IMR-90 (cell line): ENCODE data around the gene DLGAP4. TPM values are rescaled to one million over a fixed set of nuclear protein-coding genes. Genes with fewer than 3 reads are reported as not detected.
A peak's percentile ranks its signal among the peaks of the same experiment; 100 is the strongest.

Experiments used
- ATAC-seq: fragments of 200-7000 bp; cut with Tn5 transposase; 2 replicates; pipeline ENCODE4 v1.9.1; 2020; ENCODE audit warnings: low read depth, mild to moderate bottlenecking, moderate library complexity
- BruUV-seq: library from RNA; stranded (reverse); fragments of 400-500 nt; replicated peaks from 2 replicates; lab custom pipeline; 2021; lab: Mats Ljungman, UMichigan
- CTCF ChIA-PET: fragments of 300-600 bp; formaldehyde crosslinking; extraction: SDS; loops from one replicate; lab custom pipeline; 2021; ENCODE audit warnings: antibody characterized with exemption; lab: Yijun Ruan, JAX
- POLR2A ChIA-PET: fragments of 300-600 bp; sonication (Branson Sonifier 250); formaldehyde crosslinking; loops from one replicate; lab custom pipeline; 2022; ENCODE audit warnings: antibody characterized with exemption; ENCODE audit not compliant: unreplicated experiment; lab: Charles Lee
- DNase-seq: peaks from one replicate; pipeline ENCODE4 v3.0.0; 2013
- H2AFZ ChIP-seq: replicated peaks from 2 replicates; pipeline ENCODE3; 2013; ENCODE audit warnings: low read length, mild to moderate bottlenecking; ENCODE audit not compliant: poor library complexity
- H2AK5ac ChIP-seq: 2 replicates; pipeline ENCODE4 v1.6.1; 2013; ENCODE audit warnings: low read depth, low read length, inconsistent platforms
- H2AK9ac ChIP-seq: replicated peaks from 2 replicates; pipeline ENCODE3; 2013; ENCODE audit warnings: mild to moderate bottlenecking, low read depth, low read length, moderate library complexity; ENCODE audit not compliant: poor library complexity
- H2BK120ac ChIP-seq: 2 replicates; pipeline ENCODE4 v1.6.1; 2013; ENCODE audit warnings: low read depth, low read length, inconsistent platforms
- H2BK15ac ChIP-seq: 3 replicates; pipeline ENCODE4 v1.6.1; 2013; ENCODE audit warnings: low read depth, low read length, inconsistent platforms
- H2BK20ac ChIP-seq: 2 replicates; pipeline ENCODE4 v1.6.1; 2013; ENCODE audit warnings: low read depth, mild to moderate bottlenecking, inconsistent platforms, low read length, moderate library complexity
- H2BK5ac ChIP-seq: 2 replicates; pipeline ENCODE4 v1.6.1; 2013; ENCODE audit warnings: mild to moderate bottlenecking, low read depth, low read length, inconsistent platforms; ENCODE audit not compliant: poor library complexity, severe bottlenecking
- H3K14ac ChIP-seq: replicated peaks from 2 replicates; pipeline ENCODE4 v1.6.1; 2013; ENCODE audit warnings: low read depth, low read length, inconsistent platforms
- H3K18ac ChIP-seq: 2 replicates; pipeline ENCODE4 v1.6.1; 2013; ENCODE audit warnings: low read depth, low read length, control low read depth
- H3K23ac ChIP-seq: 2 replicates; pipeline ENCODE4 v1.6.1; 2013; ENCODE audit warnings: low read depth, low read length, inconsistent platforms
- H3K27ac ChIP-seq: 2 replicates; pipeline ENCODE4 v1.5.1; 2013; ENCODE audit warnings: mild to moderate bottlenecking, control low read depth, low read length; ENCODE audit not compliant: insufficient read depth
- H3K27me3 ChIP-seq: 2 replicates; pipeline ENCODE4 v1.6.1; 2013; ENCODE audit warnings: low read length; ENCODE audit not compliant: control insufficient read depth, insufficient read depth
- H3K36me3 ChIP-seq: 2 replicates; pipeline ENCODE4 v1.6.1; 2013; ENCODE audit warnings: low read length, mixed read lengths; ENCODE audit not compliant: control insufficient read depth, insufficient read depth
- H3K4ac ChIP-seq: 2 replicates; pipeline ENCODE4 v1.6.1; 2013; ENCODE audit warnings: low read depth, low read length, inconsistent platforms
- H3K4me1 ChIP-seq: 2 replicates; pipeline ENCODE4 v1.6.1; 2013; ENCODE audit warnings: low read length, mixed read lengths; ENCODE audit not compliant: control insufficient read depth, insufficient read depth
- H3K4me2 ChIP-seq: 2 replicates; pipeline ENCODE4 v1.6.1; 2013; ENCODE audit warnings: low read depth, mild to moderate bottlenecking, control low read depth, low read length, moderate library complexity
- H3K4me3 ChIP-seq: 2 replicates; pipeline ENCODE4 v1.5.1; 2013; ENCODE audit warnings: low read depth, mild to moderate bottlenecking, control low read depth, low read length, moderate library complexity; ENCODE audit not compliant: insufficient read depth
- H3K56ac ChIP-seq: 2 replicates; pipeline ENCODE4 v1.6.1; 2013; ENCODE audit warnings: low read length, inconsistent platforms; ENCODE audit not compliant: insufficient read depth; ENCODE audit errors: extremely low read depth
- H3K79me1 ChIP-seq, 2 experiments: 2 replicates each; pipeline ENCODE4 v1.6.1; 2013; ENCODE audit warnings: low read length in 2 of 2, inconsistent platforms in 1 of 2, low read depth in 1 of 2
- H3K9ac ChIP-seq: 2 replicates; pipeline ENCODE4 v1.6.1; 2013; ENCODE audit warnings: low read depth, low read length, control low read depth
- H3K9me1 ChIP-seq: 2 replicates; pipeline ENCODE4 v1.6.1; 2013; ENCODE audit warnings: low read length, inconsistent platforms; ENCODE audit not compliant: insufficient read depth
- H3K9me3 ChIP-seq: 2 replicates; pipeline ENCODE4 v1.6.1; 2013; ENCODE audit warnings: low read length; ENCODE audit not compliant: control insufficient read depth, insufficient read depth
- H4K20me1 ChIP-seq: 2 replicates; pipeline ENCODE4 v1.6.1; 2013; ENCODE audit warnings: low read length, inconsistent platforms; ENCODE audit not compliant: insufficient read depth
- H4K5ac ChIP-seq: 2 replicates; pipeline ENCODE4 v1.6.1; 2013; ENCODE audit warnings: mild to moderate bottlenecking, low read depth, low read length, control low read depth
- H4K8ac ChIP-seq, 2 experiments: 2 replicates each; pipeline ENCODE4 v1.6.1; 2013; ENCODE audit warnings: low read depth in 2 of 2, low read length in 2 of 2, control low read depth in 1 of 2, inconsistent platforms in 1 of 2
- H4K91ac ChIP-seq: 2 replicates; pipeline ENCODE4 v1.6.1; 2013; ENCODE audit warnings: low read depth, low read length, inconsistent platforms; ENCODE audit not compliant: insufficient read depth
- BHLHE40 ChIP-seq: fragments of 150-350 bp; IDR thresholded peaks from 2 replicates; pipeline ENCODE4 v1.6.1; 2016; ENCODE audit warnings: mild to moderate bottlenecking, low read depth, low read length
- CEBPB ChIP-seq: IDR thresholded peaks from 2 replicates; pipeline ENCODE4 v1.6.1; 2012; ENCODE audit warnings: low read depth, low read length, improper control_type of control experiment
- CHD1 ChIP-seq: IDR thresholded peaks from 2 replicates; pipeline ENCODE4 v1.6.1; 2012; ENCODE audit warnings: low read depth, low read length, improper control_type of control experiment
- CTCF ChIP-seq: conservative IDR thresholded peaks from 2 replicates; pipeline ENCODE4 v1.5.1; 2012; ENCODE audit warnings: mild to moderate bottlenecking, low read depth, low read length, improper control_type of control experiment
- ELK1 ChIP-seq: fragments of 150-350 bp; IDR thresholded peaks from 2 replicates; pipeline ENCODE4 v1.6.1; 2016; ENCODE audit warnings: low read depth, mild to moderate bottlenecking, low read length, moderate library complexity, borderline replicate concordance
- FOS ChIP-seq: fragments of 150-350 bp; IDR thresholded peaks from 2 replicates; pipeline ENCODE4 v1.6.1; 2016; ENCODE audit warnings: low read depth, low read length
- MAFK ChIP-seq: IDR thresholded peaks from 2 replicates; pipeline ENCODE4 v1.6.1; 2012; ENCODE audit warnings: low read depth, low read length, improper control_type of control experiment
- MXI1 ChIP-seq: IDR thresholded peaks from 2 replicates; pipeline ENCODE4 v1.6.1; 2012; ENCODE audit warnings: low read depth, mild to moderate bottlenecking, low read length, moderate library complexity, borderline replicate concordance
- POLR2A ChIP-seq: IDR thresholded peaks from 2 replicates; pipeline ENCODE4 v1.6.1; 2012; ENCODE audit warnings: mild to moderate bottlenecking, low read depth, low read length
- RAD21 ChIP-seq: IDR thresholded peaks from 2 replicates; pipeline ENCODE4 v1.6.1; 2012; ENCODE audit warnings: low read length, improper control_type of control experiment
- RCOR1 ChIP-seq: IDR thresholded peaks from 2 replicates; pipeline ENCODE4 v1.6.1; 2012; ENCODE audit warnings: mild to moderate bottlenecking, low read length, improper control_type of control experiment; ENCODE audit not compliant: insufficient replicate concordance
- RFX5 ChIP-seq: IDR thresholded peaks from 2 replicates; pipeline ENCODE4 v1.8.0; 2012; ENCODE audit warnings: low read depth, mild to moderate bottlenecking, low read length, moderate library complexity
- SMC3 ChIP-seq: fragments of 150-350 bp; IDR thresholded peaks from 2 replicates; pipeline ENCODE4 v1.6.1; 2016; ENCODE audit warnings: low read depth, mild to moderate bottlenecking, antibody characterized with exemption, low read length, moderate library complexity
- WGBS, 2 experiments: methylation state at CpG; one replicate each; pipeline versions ENCODE4 v1.1.5 to v1.1.7; 2013; ENCODE audit warnings: missing lambda C conversion rate in 2 of 2; ENCODE audit not compliant: insufficient read length in 1 of 2; ENCODE audit errors: extremely low coverage in 2 of 2; 5-methylcytosine and 5-hydroxymethylcytosine counted together
- dilution Hi-C: fragments of 300-500 bp; cut with HindIII; formaldehyde crosslinking; loops from one replicate; pipeline ENCODE4 v1.14.3; 2018; ENCODE audit warnings: low sequenced_read_pairs; ENCODE audit not compliant: unreplicated experiment
- in situ Hi-C: fragments of 300-500 bp; cut with MboI; formaldehyde crosslinking; loops from 3 replicates; pipeline ENCODE4 v1.14.3; 2019; ENCODE audit warnings: low sequenced_read_pairs, inconsistent platforms, mixed read lengths
- intact Hi-C: fragments of 100-400 bp; cut with micrococcal nuclease; formaldehyde crosslinking; loops from 2 replicates; pipeline ENCODE4 v1.10.0; 2022
- polyA plus RNA-seq, 3 experiments: library from polyadenylated mRNA; depleted of rRNA; stranded (reverse); fragments of >200 nt; gene quantifications; 2 replicates each; pipeline ENCODE4 v1.2.3, GENCODE V29; 2012; ENCODE audit warnings: low replicate concordance in 1 of 3
- total RNA-seq: library from RNA; depleted of rRNA; stranded (reverse); fragments of >200 nt; gene quantifications from 2 replicates; pipeline ENCODE4 v1.2.3, GENCODE V29; 2012
- TF ChIP-seq, protein P1 (sequence below): fragments of 150-350 bp; IDR thresholded peaks from 2 replicates; pipeline ENCODE4 v1.6.1; 2017; ENCODE audit warnings: mild to moderate bottlenecking, antibody characterized with exemption, low read length, low read depth

The DLGAP4 gene
- total and polyA plus RNA-seq, 2 of the 4 experiments (the other 2 are of a cell fraction): 32.3 to 73.2 TPM

DNA sequence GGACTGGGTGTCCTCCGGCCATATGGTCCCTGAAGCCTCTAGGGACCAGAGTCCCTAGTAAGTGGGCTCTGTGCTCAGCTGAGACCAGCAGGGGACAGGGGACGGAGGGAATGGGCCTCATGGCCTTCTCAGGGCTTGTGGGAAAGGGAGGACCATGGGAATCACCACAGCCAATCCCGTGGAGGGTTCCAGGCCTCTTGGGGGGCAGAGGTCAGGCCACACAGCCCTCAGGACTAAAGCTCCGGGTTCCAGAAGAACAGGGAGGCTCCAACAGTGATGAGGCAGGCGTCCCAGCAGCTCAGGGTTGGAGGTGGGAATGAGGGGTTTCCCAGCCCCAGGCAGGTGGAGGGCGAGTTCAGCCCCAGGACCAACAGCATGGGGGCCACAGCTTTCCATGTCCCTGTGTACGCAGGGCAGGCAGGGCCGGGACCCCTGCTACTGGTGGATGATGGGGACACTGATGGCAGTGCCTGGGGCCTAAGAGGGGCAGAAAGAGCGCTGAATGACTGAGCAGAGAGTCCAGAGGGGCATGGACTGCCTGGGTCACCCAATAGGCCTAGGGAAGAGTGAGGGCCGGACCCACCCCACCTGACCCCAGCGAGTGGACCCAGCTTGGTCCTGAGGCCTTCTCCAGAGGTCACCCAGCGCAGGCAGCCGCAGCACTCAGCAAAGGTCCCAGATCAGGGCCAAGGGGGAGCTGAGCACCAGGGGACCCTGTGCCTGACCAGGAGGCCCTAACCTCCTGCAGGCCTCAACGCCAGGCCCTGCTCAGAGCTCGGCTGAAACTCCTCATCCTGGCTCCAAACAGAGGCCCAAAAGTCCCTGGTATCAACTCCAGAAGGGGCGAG is 244.0 kb downstream of the DLGAP4 start:
- Histone ChIP-seq H3K4me2 (no peak overlapping the region), H2BK15ac (no peak overlapping the region), H3K18ac (no peak overlapping the region), H3K56ac (no peak overlapping the region), H4K5ac (no peak overlapping the region), H3K14ac (no peak overlapping the region), H3K36me3 (peaks cover 40% of the 10 kb centered on the region), H3K23ac (no peak overlapping the region), H2BK120ac (no peak overlapping the region), H2BK5ac (no peak overlapping the region), H4K91ac (no peak overlapping the region; the same call in 1 of the 2 replicates), H4K8ac (peak overlapping the region; percentile 21 to 29; a peak in 2 of 4 replicates), H3K4ac (no peak overlapping the region), H3K27ac (no peak overlapping the region), H4K20me1 (peaks cover 61% of the 10 kb centered on the region), H3K4me1 (no peaks in the 10 kb centered on the region), H3K9me1 (peaks cover 6% of the 10 kb centered on the region; the same call in 1 of the 2 replicates), H3K4me3 (no peak overlapping the region), H2AK9ac (peak overlapping the region; percentile 87), H3K79me1 (peaks cover 9 to 54% of the 10 kb centered on the region in 2 experiments; a peak in 3 of 4 replicates), H2AFZ (peak overlapping the region; percentile 64), H3K9me3 (no peaks in the 10 kb centered on the region), H2AK5ac (peak overlapping the region; percentile 4; the same call in 1 of the 2 replicates), H3K27me3 (no peaks in the 10 kb centered on the region), H2BK20ac (no peak overlapping the region), H3K9ac (no peak overlapping the region)
- intact Hi-C loops (no loop called here), dilution Hi-C loops (no loop called here), in situ Hi-C loops (no loop called here)
- 89% methylated on average over 9 of the region's 16 CpGs; no CpG with 5 or more reads in 1 of the 2 experiments for WGBS, 2 experiments
- ChIA-PET CTCF (no interaction called here), POLR2A (interaction anchor here (1.4 kb wide), 1 partner anchor 85 kb away, joined by 5 read pairs; no protein-coding TSS in a partner anchor)
- ATAC-seq: peak; percentile 34
- BruUV-seq: no TSS peak
- DNase-seq: no peak
- no peak for TF ChIP-seq ELK1
- TF ChIP-seq RAD21: no peak
- no peak for TF ChIP-seq SMC3
- TF ChIP-seq RFX5: no peak
- TF ChIP-seq CEBPB: no peak
- TF ChIP-seq MXI1: no peak
- no peak for TF ChIP-seq FOS
- TF ChIP-seq POLR2A: no peak
- TF ChIP-seq MAFK: no peak
- TF ChIP-seq, protein P1, sequence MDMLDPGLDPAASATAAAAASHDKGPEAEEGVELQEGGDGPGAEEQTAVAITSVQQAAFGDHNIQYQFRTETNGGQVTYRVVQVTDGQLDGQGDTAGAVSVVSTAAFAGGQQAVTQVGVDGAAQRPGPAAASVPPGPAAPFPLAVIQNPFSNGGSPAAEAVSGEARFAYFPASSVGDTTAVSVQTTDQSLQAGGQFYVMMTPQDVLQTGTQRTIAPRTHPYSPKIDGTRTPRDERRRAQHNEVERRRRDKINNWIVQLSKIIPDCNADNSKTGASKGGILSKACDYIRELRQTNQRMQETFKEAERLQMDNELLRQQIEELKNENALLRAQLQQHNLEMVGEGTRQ: no peak
- TF ChIP-seq RCOR1: no peak
- TF ChIP-seq CTCF: no peak
- no peak for TF ChIP-seq BHLHE40
- no peak for TF ChIP-seq CHD1
